ENCODE results near the gene ABCE1. TPM values are rescaled to one million over a fixed set of nuclear protein-coding genes. Genes with fewer than 3 reads are reported as not detected.
"Not testable (repeated sequence)": the region's sequence is repeated elsewhere in the genome, so short reads cannot be mapped to it uniquely, and the experiment has no call there.

ABCE1 gene
- total RNA-seq, 2 experiments from 2014 or later = 64.7 to 97.4 TPM

- CTCF ChIA-PET = no interaction called here
- peak; percentile 48 for ATAC-seq
These were observed 32.8 kb downstream of the ABCE1 start for GRCh38 chr4:145130788-145131399.

GRCh38 chr4:145131848-145132247 lies 33.7 kb downstream of the ABCE1 start:
- Mint-ChIP-seq H3K4me1 (peaks cover 68% of the 10 kb centered on the region), H3K27ac (no peak overlapping the region)

More at GRCh38 chr4:145130788-145131399, 32.8 kb downstream of the ABCE1 start:
- peak overlapping the region; percentile 27 for H3K4me3 Mint-ChIP-seq
- DNase-seq = peak; percentile 47
- H3K27me3 Mint-ChIP-seq = no peaks in the 10 kb centered on the region
- H3K9me3 Mint-ChIP-seq (ENCODE audit: low read depth) = no peaks in the 10 kb centered on the region
- peaks cover 71% of the 10 kb centered on the region for H3K4me1 Mint-ChIP-seq
- peak overlapping the region; percentile 84 for H3K27ac Mint-ChIP-seq
- peaks cover 54% of the 10 kb centered on the region for H3K36me3 Mint-ChIP-seq

GRCh38 chr4:145132511-145133098 lies 34.5 kb downstream of the ABCE1 start:
- no peaks in the 10 kb centered on the region for H3K9me3 Mint-ChIP-seq (ENCODE audit: low read depth)
- peak overlapping the region; percentile 4 for H3K4me3 Mint-ChIP-seq
- H3K27ac Mint-ChIP-seq = peak overlapping the region; percentile 61
- ATAC-seq (peak; percentile 32), DNase-seq (peak; percentile 47)
- no peaks in the 10 kb centered on the region for H3K27me3 Mint-ChIP-seq
- peaks cover 67% of the 10 kb centered on the region for H3K4me1 Mint-ChIP-seq
- peaks cover 46% of the 10 kb centered on the region for H3K36me3 Mint-ChIP-seq
- CTCF ChIA-PET = interaction anchor here (1.0 to 1.4 kb wide), 2 partner anchors 35 to 47 kb away, joined by 3 read pairs; partner anchors contain the start of genes ABCE1 and ANAPC10

More at GRCh38 chr4:145131848-145132247, 33.7 kb downstream of the ABCE1 start:
- H3K4me3 Mint-ChIP-seq = no peak overlapping the region
- peaks cover 46% of the 10 kb centered on the region for H3K36me3 Mint-ChIP-seq
- ATAC-seq (no peak), DNase-seq (no peak)
- no peaks in the 10 kb centered on the region for H3K27me3 Mint-ChIP-seq
- H3K9me3 Mint-ChIP-seq (ENCODE audit: low read depth) = no peaks in the 10 kb centered on the region
- CTCF ChIA-PET = interaction anchor here (1.0 to 1.4 kb wide), 2 partner anchors 34 to 47 kb away, joined by 3 read pairs; partner anchors contain the start of genes ABCE1 and ANAPC10

GRCh38 chr4:145136219-145136618 lies 38.1 kb downstream of the ABCE1 start:
- H3K9me3 Mint-ChIP-seq (ENCODE audit: low read depth); H3K27me3 Mint-ChIP-seq; ATAC-seq; DNase-seq: not testable (repeated sequence)
- Mint-ChIP-seq H3K4me1 (peaks cover 52% of the 10 kb centered on the region), H3K36me3 (peaks cover 46% of the 10 kb centered on the region), H3K4me3 (peak overlapping the region; percentile 29), H3K27ac (peak overlapping the region; percentile 75)
- CTCF ChIA-PET = interaction anchor here (1.1 kb wide), 1 partner anchor 41 kb away, joined by 3 read pairs; no protein-coding TSS in a partner anchor

GRCh38 chr4:145148980-145149379 lies 50.9 kb downstream of the ABCE1 start:
- no peak for ATAC-seq
- Mint-ChIP-seq H3K36me3 (peaks cover 59% of the 10 kb centered on the region), H3K9me3 (ENCODE audit: low read depth) (no peaks in the 10 kb centered on the region), H3K4me3 (no peak overlapping the region), H3K27me3 (no peaks in the 10 kb centered on the region), H3K27ac (no peak overlapping the region), H3K4me1 (peaks cover 4% of the 10 kb centered on the region)
- DNase-seq = no peak
- CTCF ChIA-PET = no interaction called here

GRCh38 chr4:145153181-145153903 lies 55.2 kb downstream of the ABCE1 start:
- no peaks in the 10 kb centered on the region for H3K27me3 Mint-ChIP-seq
- H3K36me3 Mint-ChIP-seq = peaks cover 48% of the 10 kb centered on the region
- ATAC-seq (no peak), DNase-seq (no peak)
- CTCF ChIA-PET = interaction anchor here (0.6 to 0.7 kb wide), 2 partner anchors 12 to 50 kb away, joined by 3 read pairs; no protein-coding TSS in a partner anchor
- H3K27ac Mint-ChIP-seq = no peak overlapping the region
- no peak overlapping the region for H3K4me3 Mint-ChIP-seq
- peaks cover 22% of the 10 kb centered on the region for H3K4me1 Mint-ChIP-seq
- H3K9me3 Mint-ChIP-seq (ENCODE audit: low read depth) = no peaks in the 10 kb centered on the region

GRCh38 chr4:145153904-145154298 lies 55.8 kb downstream of the ABCE1 start:
- CTCF ChIA-PET = interaction anchor here (0.6 to 0.7 kb wide), 2 partner anchors 13 to 470 kb away, joined by 3 read pairs; no protein-coding TSS in a partner anchor
- peaks cover 52% of the 10 kb centered on the region for H3K36me3 Mint-ChIP-seq
- H3K4me3 Mint-ChIP-seq = no peak overlapping the region
- peaks cover 22% of the 10 kb centered on the region for H3K4me1 Mint-ChIP-seq
- no peaks in the 10 kb centered on the region for H3K27me3 Mint-ChIP-seq
- H3K9me3 Mint-ChIP-seq (ENCODE audit: low read depth) = no peaks in the 10 kb centered on the region
- DNase-seq (no peak), ATAC-seq (no peak)
- peak overlapping the region; percentile 31 for H3K27ac Mint-ChIP-seq

GRCh38 chr4:145154573-145154972 lies 56.5 kb downstream of the ABCE1 start:
- no peaks in the 10 kb centered on the region for H3K9me3 Mint-ChIP-seq (ENCODE audit: low read depth)
- no peak overlapping the region for H3K27ac Mint-ChIP-seq
- no peak for DNase-seq
- H3K27me3 Mint-ChIP-seq = no peaks in the 10 kb centered on the region
- peaks cover 48% of the 10 kb centered on the region for H3K36me3 Mint-ChIP-seq
- ATAC-seq = peak; percentile 53
- peaks cover 24% of the 10 kb centered on the region for H3K4me1 Mint-ChIP-seq
- H3K4me3 Mint-ChIP-seq = no peak overlapping the region
- CTCF ChIA-PET = interaction anchor here (0.6 to 1.6 kb wide), 8 partner anchors 10 to 469 kb away, joined by 3 to 5 read pairs (median 4); no protein-coding TSS in a partner anchor

- no peak overlapping the region for H3K4me3 Mint-ChIP-seq
- no peak for DNase-seq
- no peaks in the 10 kb centered on the region for H3K27me3 Mint-ChIP-seq
- H3K27ac Mint-ChIP-seq = peak overlapping the region; percentile 32
- no peak for ATAC-seq
- peaks cover 26% of the 10 kb centered on the region for H3K4me1 Mint-ChIP-seq
- H3K36me3 Mint-ChIP-seq = peaks cover 41% of the 10 kb centered on the region
- CTCF ChIA-PET = interaction anchor here (0.8 to 1.6 kb wide), 7 partner anchors 10 to 462 kb away, joined by 3 to 5 read pairs (median 4); no protein-coding TSS in a partner anchor
- no peaks in the 10 kb centered on the region for H3K9me3 Mint-ChIP-seq (ENCODE audit: low read depth)
These were observed 57.3 kb downstream of the ABCE1 start for GRCh38 chr4:145155268-145155870.

GRCh38 chr4:145156986-145157385 lies 58.9 kb downstream of the ABCE1 start:
- Mint-ChIP-seq H3K4me1 (peaks cover 26% of the 10 kb centered on the region), H3K4me3 (no peak overlapping the region), H3K36me3 (peaks cover 42% of the 10 kb centered on the region), H3K27me3 (no peaks in the 10 kb centered on the region), H3K27ac (no peak overlapping the region), H3K9me3 (ENCODE audit: low read depth) (no peaks in the 10 kb centered on the region)
- no peak for ATAC-seq
- DNase-seq = no peak
- CTCF ChIA-PET = interaction anchor here (1.0 kb wide), 1 partner anchor 16 kb away, joined by 5 read pairs; no protein-coding TSS in a partner anchor

GRCh38 chr4:145161549-145161948 lies 63.4 kb downstream of the ABCE1 start:
- Mint-ChIP-seq H3K4me1 (peaks cover 7% of the 10 kb centered on the region), H3K27ac (no peak overlapping the region)
- CTCF ChIA-PET = interaction anchor here (1.0 to 1.3 kb wide), 3 partner anchors 9 to 456 kb away, joined by 3 to 4 read pairs (median 3); no protein-coding TSS in a partner anchor

GRCh38 chr4:145167887-145168286 lies 69.8 kb downstream of the ABCE1 start:
- Mint-ChIP-seq H3K27ac (no peak overlapping the region), H3K4me1 (peaks cover 31% of the 10 kb centered on the region), H3K9me3 (ENCODE audit: low read depth) (no peaks in the 10 kb centered on the region), H3K36me3 (peaks cover 42% of the 10 kb centered on the region), H3K4me3 (no peak overlapping the region), H3K27me3 (no peaks in the 10 kb centered on the region)
- CTCF ChIA-PET = no interaction called here
- ATAC-seq (no peak), DNase-seq (no peak)

More at GRCh38 chr4:145161549-145161948, 63.4 kb downstream of the ABCE1 start:
- no peaks in the 10 kb centered on the region for H3K27me3 Mint-ChIP-seq
- ATAC-seq = no peak
- H3K36me3 Mint-ChIP-seq = peaks cover 32% of the 10 kb centered on the region
- H3K9me3 Mint-ChIP-seq (ENCODE audit: low read depth) = no peaks in the 10 kb centered on the region
- no peak overlapping the region for H3K4me3 Mint-ChIP-seq
- DNase-seq = no peak

Measured in activated CD8-positive, alpha-beta memory T cell treated with anti-CD3 and anti-CD28 coated beads, Interleukin-2, amount 10 ng/mL, durations not matched to agents 7 days and 5 days (primary cell).